HG02763 (cell line): ENCODE measurements around the gene B2M.
"Not testable (repeated sequence)": the region's sequence is repeated elsewhere in the genome, so short reads cannot be mapped to it uniquely, and the experiment has no call there.

Experiments used
- ATAC-seq: cut with Tn5 transposase; IDR thresholded peaks from one replicate; pipeline ENCODE4 v1.9.1; 2021; ENCODE audit warnings: mild to moderate bottlenecking, moderate library complexity; ENCODE audit not compliant: unreplicated experiment

B2M gene

GRCh38 chr15:44720460-44721176 lies 9.3 kb downstream of the B2M start:
- ATAC-seq, result no peak

GRCh38 chr15:44722011-44722410 lies 10.7 kb downstream of the B2M start:
- no peak for ATAC-seq

DNA sequence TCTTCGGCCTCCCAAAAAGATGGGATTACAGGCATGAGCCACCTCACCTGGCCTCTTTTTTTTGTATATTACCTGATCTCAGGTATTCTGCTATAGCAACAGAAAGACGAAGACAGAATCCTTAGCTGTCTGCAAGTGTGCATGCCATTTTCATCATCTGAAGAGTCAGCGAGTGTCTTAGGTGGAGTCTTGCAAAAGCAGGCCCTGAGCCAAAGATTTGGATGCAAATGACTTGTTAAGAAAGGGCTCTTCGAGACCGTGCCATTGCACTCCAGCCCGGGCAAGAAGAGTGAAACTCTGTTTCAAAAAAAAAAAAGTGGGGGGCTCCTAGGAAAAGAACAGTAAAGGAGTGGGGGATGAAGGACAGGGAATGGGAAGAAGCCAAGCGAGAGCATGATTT lies 14.8 kb downstream of the B2M start:
- no peak for ATAC-seq

DNA sequence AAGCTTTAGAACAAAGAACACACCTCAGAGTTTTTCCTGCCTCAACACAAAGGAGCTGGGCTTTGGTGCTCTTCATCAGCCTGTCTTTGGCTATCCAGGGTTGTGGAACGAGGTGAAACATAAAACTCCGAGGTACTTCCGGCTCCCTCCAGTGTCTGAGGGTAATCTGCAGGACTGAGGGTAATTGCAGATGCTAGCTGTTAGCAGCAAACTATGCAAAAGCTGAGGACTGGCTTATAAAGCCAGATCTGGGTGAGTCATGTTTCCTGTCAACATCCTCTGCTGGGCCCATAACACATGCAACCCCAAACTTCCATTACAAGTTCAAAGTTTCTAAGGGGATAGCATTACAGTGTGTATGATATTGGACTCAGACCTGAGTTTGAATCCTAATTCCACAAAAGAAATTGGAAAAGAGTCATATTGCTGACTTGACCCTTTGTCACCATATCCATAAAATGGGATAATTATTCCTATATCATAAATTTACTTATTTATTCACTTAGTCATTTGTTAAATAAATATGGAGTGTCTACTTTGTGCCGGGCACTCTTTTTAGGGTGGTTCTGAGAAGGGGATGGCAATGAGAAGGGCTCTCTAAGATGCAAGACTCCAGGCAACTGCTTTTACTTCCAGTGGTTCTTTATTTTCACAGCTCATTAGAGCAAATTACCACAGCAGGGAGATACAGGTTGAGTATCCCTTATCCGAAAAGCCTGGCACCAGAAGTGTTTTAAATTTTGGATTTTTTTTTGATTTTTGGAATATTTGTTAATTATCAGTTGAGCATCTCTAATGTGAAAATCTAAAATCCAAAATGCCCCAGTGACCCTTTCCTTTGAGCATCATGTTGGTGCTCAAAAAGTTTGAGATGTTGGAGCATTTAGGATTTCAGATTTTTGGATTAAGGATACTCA lies 15.5 kb downstream of the B2M start:
- peak; percentile 32 for ATAC-seq

DNA sequence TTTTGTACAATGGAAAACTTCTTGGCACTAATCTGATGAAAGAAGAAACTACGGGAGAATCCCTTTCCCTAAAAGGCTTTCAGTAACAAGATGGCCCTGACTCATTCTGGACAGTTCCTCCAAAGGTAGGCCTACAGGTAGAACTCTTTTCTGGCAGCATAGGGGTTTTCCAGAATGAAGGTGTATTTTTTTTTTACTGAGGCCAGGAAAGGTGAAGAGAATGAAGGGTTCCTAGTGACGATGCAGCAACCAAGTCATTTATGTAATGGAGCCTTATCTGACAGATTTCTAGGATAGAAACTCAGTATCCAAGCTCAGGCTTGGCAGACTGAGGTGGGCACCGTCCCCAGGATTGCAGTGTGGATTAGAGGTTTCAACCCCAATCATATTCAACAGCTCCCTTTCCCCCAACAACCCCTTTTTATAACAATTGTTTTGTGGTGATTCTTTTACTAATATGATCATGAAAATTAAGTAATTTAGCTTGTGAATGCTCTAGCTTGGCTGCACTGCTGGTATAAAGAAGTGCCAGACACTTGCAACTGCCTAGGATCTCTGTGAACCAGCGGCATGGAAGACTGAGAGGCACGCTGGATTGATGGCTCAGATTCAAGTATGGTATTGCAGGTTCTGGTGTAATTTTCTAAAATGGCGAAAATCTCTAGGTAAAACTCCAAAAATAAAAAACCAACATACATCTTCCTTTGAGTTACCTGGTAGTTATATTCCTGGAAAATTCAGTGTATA lies 16.3 kb downstream of the B2M start:
- no peak for ATAC-seq

- not testable (repeated sequence) for ATAC-seq
These were observed 16.9 kb downstream of the B2M start for GRCh38 chr15:44728232-44728575.

DNA sequence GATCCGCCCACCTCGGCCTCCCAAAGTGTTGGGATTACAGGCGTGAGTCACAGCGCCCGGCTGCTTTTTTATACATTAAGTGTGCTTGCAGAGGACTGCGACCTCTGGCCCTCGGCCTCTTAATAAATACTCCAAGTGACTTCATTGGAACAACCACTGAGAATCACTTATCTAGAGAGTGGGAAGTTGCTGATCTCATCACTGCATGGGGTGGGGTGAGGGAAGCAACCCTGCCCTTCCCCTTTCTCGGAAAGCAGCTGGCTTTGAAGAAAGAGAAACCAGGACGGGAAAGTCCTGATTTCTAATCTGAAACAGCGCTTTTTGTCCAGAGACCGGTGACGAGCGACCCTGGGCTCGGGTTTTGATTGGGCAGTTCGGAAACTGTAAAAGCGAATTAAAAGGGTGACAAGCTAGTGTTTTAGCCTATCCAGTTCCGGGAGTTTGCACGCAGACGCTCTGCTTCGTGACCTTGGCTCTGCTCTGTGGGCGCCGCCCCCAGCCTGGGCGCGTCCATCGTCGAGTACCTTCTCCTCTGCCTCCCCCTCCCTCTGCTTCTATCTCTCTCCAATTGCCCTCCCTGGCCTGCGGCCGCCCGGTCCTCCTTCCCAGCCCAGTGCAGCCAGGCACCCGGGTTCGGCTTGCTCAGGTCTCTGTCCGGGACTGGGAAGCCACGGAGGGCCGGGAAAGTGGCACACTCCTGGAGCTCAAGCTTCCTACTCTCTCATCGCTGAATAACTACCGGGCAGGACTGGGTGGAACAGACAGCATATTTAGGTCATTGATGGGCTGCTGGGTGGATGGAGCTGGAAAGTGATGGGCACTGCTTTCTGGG lies 17.5 kb downstream of the B2M start:
- ATAC-seq, result peak; percentile 76

- ATAC-seq, result no peak
These were observed 18.3 kb downstream of the B2M start for GRCh38 chr15:44729408-44730127.

DNA sequence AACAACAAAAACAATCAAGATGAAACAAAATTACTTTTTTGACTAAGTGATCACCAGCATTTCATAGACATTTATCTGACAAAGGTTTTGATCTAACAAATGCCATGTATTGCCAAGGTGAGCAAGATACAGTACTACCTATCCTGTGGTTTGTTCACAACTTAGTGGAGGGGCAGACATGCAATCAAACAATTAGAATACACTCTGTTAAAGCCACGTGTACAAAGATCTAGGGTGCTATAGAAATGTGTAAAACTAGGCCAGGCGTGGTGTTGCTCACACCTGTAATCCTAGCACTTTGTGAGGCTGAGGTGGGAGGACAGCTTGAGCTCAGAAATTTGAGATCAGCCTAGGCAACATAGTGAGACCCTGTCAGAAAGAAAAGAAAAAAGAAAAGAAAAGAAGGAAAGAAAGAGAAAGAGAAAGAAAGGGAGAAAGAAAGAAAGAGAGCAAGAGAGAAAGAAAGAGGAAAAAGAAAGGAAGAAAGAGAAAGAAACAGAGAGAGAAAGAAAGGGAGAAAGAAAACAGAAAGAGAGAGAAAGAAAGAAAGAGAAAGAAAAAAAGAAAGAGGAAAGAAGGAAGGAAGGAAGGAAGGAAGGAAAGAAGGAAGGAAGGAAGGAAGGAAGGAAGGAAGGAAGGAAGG lies 23.6 kb downstream of the B2M start:
- ATAC-seq, result no peak

DNA sequence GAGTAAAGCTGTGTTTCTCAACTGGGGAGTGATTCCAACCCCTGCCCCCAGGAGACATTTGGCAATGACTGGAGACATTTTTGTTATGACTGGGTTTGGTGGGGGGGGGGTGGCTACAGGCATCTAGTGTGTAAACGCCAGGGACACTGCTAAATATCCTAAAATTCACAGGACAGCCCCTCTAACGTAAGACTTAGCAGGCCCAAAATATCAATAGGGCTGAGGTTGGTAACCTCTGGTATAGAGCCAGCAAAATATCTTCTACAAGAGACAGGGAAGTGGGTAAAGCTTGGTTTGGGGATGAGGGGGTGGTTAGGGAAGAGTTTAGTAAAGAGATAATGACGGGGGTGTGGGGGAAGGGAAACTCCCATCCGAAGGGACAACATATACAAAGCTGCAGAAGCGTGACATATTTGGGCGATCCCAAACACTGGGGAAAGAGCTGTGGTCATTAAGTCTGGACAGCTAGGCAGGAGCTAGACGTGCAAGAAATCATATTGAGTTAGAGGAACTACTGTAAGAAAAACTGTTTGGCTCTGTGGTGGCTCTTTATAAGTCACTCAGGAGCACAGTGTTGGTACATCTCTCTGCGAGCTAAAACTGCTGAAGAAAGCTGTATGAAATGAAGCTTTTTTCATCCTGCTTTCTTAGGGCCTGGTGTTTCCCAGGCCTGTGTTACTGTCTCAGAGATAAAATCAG lies 24.3 kb downstream of the B2M start:
- no peak for ATAC-seq

- ATAC-seq, result no peak
These were observed 25.0 kb downstream of the B2M start, which contains the start of gene TRIM69 for GRCh38 chr15:44736181-44736765. Gene TRIM69 (plus strand): TSS chr15:44736528. CDS start chr15:44736705, 177 bp downstream.

- no peak for ATAC-seq
These were observed 27.1 kb downstream of the B2M start for GRCh38 chr15:44738340-44738984.

- not testable (repeated sequence) for ATAC-seq
These were observed 28.0 kb downstream of the B2M start for GRCh38 chr15:44739222-44739847.

- ATAC-seq, result not testable (repeated sequence)
These were observed 32.1 kb downstream of the B2M start for GRCh38 chr15:44743454-44743853.

DNA sequence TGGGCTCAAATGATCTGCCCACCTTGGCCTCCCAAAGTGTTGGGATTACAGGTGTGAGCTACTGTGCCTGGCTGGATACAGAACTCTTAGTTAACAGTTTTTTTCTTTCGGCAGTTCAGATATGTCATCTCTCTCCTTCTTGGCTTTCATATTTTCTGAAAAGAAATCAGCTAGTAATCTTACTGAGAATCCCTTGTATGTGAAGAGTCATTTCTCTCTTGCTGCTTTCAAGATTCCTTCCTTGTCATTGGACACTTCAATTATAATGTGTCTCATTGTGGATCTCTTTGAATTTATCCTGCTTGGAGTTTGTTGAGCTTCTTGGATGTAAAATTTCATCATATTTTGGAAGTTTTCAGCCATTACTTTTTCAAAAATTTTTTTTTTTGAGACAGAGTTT lies 42.0 kb downstream of the B2M start:
- ATAC-seq, result no peak

DNA sequence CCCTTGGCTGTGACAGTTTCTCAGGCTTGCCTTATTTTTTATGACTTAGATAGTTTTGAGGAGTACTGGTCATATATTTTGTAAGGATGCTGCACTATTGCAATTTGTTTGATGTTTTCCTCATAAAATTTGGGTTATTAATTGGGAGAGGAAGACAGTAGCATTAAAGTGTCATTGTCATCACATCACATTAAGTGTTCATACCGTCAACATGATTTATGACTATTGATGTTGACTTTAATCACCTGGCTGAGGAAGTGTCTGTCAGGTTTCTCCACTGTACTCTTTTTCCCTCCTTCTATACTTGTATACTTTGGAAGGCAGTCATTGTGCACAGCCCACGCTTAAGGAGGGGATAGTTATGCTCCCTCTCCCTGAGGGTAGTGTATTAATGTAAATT lies 51.9 kb downstream of the B2M start:
- no peak for ATAC-seq

DNA sequence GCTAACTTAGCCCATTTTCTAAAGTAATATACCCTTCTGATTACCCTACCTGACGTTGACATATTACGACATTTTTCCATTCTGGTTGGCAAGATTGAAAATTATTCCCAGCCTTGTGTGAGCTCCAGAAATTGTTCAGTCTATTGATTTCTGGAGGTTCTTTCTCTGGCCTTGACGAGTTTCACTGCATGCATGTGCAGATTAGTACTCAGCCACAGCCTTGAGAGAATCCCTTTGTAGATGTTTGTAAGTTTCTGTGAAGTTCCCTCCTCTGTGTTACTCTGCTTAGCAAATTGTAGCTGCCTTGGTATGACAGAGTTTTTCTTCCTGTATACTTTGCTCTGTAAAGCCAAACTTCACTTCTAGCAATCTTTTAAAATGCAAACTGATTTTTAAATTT lies 52.5 kb downstream of the B2M start:
- ATAC-seq, result no peak
